ENCODE measurements around the gene INSIG1. TPM values are rescaled to one million over a fixed set of nuclear protein-coding genes. Genes with fewer than 3 reads are reported as not detected.

Gene INSIG1
- total RNA-seq, 1 donor from 2014 or later = 38.2 TPM

- DNase-seq (ENCODE audit: extremely low spot score, unreplicated experiment) = no peak
- Mint-ChIP-seq H3K36me3 (peaks cover 20% of the 10 kb centered on the region), H3K4me1 (ENCODE audit: unreplicated experiment) (no peaks in the 10 kb centered on the region), H3K4me3 (no peak overlapping the region), H3K27me3 (no peaks in the 10 kb centered on the region), H3K27ac (no peak overlapping the region), H3K9me3 (no peaks in the 10 kb centered on the region)
- TF ChIP-seq CTCF (conservative IDR thresholded peaks at IDR 0.05) = no peak
These were observed 9.2 kb downstream of the INSIG1 start for GRCh38 chr7:155306673-155307470.

GRCh38 chr7:155308330-155309020, 10.8 kb downstream of the INSIG1 start:
- Mint-ChIP-seq H3K4me3 (no peak overlapping the region), H3K36me3 (peaks cover 20% of the 10 kb centered on the region), H3K4me1 (ENCODE audit: unreplicated experiment) (no peaks in the 10 kb centered on the region), H3K9me3 (no peaks in the 10 kb centered on the region), H3K27ac (no peak overlapping the region), H3K27me3 (no peaks in the 10 kb centered on the region)
- no peak for TF ChIP-seq CTCF (conservative IDR thresholded peaks at IDR 0.05)
- no peak for DNase-seq (ENCODE audit: extremely low spot score, unreplicated experiment)

- peaks cover 20% of the 10 kb centered on the region for H3K36me3 Mint-ChIP-seq
- H3K9me3 Mint-ChIP-seq = no peaks in the 10 kb centered on the region
- H3K27me3 Mint-ChIP-seq = no peaks in the 10 kb centered on the region
- DNase-seq (ENCODE audit: extremely low spot score, unreplicated experiment) = no peak
- no peaks in the 10 kb centered on the region for H3K4me1 Mint-ChIP-seq (ENCODE audit: unreplicated experiment)
- no peak overlapping the region for H3K27ac Mint-ChIP-seq
- no peak overlapping the region for H3K4me3 Mint-ChIP-seq
- no peak for TF ChIP-seq CTCF (conservative IDR thresholded peaks at IDR 0.05)
These were observed 11.3 kb downstream of the INSIG1 start for GRCh38 chr7:155309021-155309338.

GRCh38 chr7:155310425-155311114, 12.9 kb downstream of the INSIG1 start:
- no peak for TF ChIP-seq CTCF (conservative IDR thresholded peaks at IDR 0.05)
- no peaks in the 10 kb centered on the region for H3K4me1 Mint-ChIP-seq (ENCODE audit: unreplicated experiment)
- H3K27ac Mint-ChIP-seq = no peak overlapping the region
- H3K9me3 Mint-ChIP-seq = no peaks in the 10 kb centered on the region
- H3K27me3 Mint-ChIP-seq = no peaks in the 10 kb centered on the region
- no peak overlapping the region for H3K4me3 Mint-ChIP-seq
- peaks cover 13% of the 10 kb centered on the region for H3K36me3 Mint-ChIP-seq
- DNase-seq (ENCODE audit: extremely low spot score, unreplicated experiment) = no peak

- no peak for TF ChIP-seq CTCF (conservative IDR thresholded peaks at IDR 0.05)
- Mint-ChIP-seq H3K27ac (no peak overlapping the region), H3K4me1 (ENCODE audit: unreplicated experiment) (no peaks in the 10 kb centered on the region), H3K36me3 (peaks cover 11% of the 10 kb centered on the region), H3K9me3 (no peaks in the 10 kb centered on the region), H3K4me3 (no peak overlapping the region), H3K27me3 (peaks cover 3% of the 10 kb centered on the region)
- no peak for DNase-seq (ENCODE audit: extremely low spot score, unreplicated experiment)
These were observed 14.3 kb downstream of the INSIG1 start for GRCh38 chr7:155311826-155312537.

Data from type B pancreatic cell (in vitro differentiated cells).